ENCODE results near the gene RDH16.
A peak's percentile ranks its signal among the peaks of the same experiment; 100 is the strongest.

RDH16 gene

DNA sequence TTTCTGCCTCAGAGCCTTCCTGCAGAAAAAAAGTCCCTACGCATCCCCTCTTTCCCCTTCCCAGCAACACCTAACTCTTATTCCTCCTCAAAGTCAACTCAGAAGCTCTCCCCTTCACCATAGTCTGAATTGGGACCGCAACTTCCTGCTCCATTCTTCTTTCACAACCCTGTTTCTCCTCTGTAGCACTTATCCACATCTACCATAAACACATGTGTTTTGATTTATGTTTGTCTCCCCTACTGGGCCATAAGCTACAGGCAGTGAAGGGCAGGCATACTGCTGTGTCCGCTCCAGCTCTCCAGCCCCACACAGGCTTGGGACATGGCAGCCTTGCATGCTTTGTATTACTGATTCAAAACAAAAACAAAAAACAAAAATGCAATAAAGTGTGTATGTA lies 29.1 kb downstream of the RDH16 start:
- Histone ChIP-seq H3F3A (ENCODE audit: low read depth) (no peaks in the 10 kb centered on the region), H3K79me2 (ENCODE audit: insufficient read depth, low read length) (no peaks in the 10 kb centered on the region), H3K9me2 (replicated peaks; ENCODE audit: low read depth, low read length) (no peaks in the 10 kb centered on the region), H3K4me2 (ENCODE audit: low read depth, low read length, poor library complexity, severe bottlenecking) (no peak overlapping the region), H4K20me1 (ENCODE audit: insufficient read depth, low read length, poor library complexity, severe bottlenecking) (no peaks in the 10 kb centered on the region), H3K36me3 (ENCODE audit: insufficient read depth, low read length) (no peaks in the 10 kb centered on the region), H2AFZ (ENCODE audit: low read length) (peak overlapping the region; percentile 41; the same call in 1 of the 2 replicates), H3K4me3 (ENCODE audit: low read length, poor library complexity, severe bottlenecking) (no peak overlapping the region), H3K27me3 (ENCODE audit: insufficient read depth, low read length, poor library complexity, severe bottlenecking) (no peaks in the 10 kb centered on the region), H3K9ac (ENCODE audit: low read depth, low read length, poor library complexity, severe bottlenecking) (no peak overlapping the region), H3K4me1 (ENCODE audit: insufficient read depth, low read length, poor library complexity, severe bottlenecking) (peaks cover 17% of the 10 kb centered on the region), H3K9me3 (ENCODE audit: insufficient read depth, low read depth, low read length) (no peaks in the 10 kb centered on the region)
- TF ChIP-seq, protein P1, sequence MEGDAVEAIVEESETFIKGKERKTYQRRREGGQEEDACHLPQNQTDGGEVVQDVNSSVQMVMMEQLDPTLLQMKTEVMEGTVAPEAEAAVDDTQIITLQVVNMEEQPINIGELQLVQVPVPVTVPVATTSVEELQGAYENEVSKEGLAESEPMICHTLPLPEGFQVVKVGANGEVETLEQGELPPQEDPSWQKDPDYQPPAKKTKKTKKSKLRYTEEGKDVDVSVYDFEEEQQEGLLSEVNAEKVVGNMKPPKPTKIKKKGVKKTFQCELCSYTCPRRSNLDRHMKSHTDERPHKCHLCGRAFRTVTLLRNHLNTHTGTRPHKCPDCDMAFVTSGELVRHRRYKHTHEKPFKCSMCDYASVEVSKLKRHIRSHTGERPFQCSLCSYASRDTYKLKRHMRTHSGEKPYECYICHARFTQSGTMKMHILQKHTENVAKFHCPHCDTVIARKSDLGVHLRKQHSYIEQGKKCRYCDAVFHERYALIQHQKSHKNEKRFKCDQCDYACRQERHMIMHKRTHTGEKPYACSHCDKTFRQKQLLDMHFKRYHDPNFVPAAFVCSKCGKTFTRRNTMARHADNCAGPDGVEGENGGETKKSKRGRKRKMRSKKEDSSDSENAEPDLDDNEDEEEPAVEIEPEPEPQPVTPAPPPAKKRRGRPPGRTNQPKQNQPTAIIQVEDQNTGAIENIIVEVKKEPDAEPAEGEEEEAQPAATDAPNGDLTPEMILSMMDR (conservative IDR thresholded peaks at IDR 0.05; ENCODE audit: low read length): no peak
- no peak for TF ChIP-seq EZH2phosphoT487 (IDR thresholded peaks at IDR 0.05; ENCODE audit: borderline replicate concordance)

DNA sequence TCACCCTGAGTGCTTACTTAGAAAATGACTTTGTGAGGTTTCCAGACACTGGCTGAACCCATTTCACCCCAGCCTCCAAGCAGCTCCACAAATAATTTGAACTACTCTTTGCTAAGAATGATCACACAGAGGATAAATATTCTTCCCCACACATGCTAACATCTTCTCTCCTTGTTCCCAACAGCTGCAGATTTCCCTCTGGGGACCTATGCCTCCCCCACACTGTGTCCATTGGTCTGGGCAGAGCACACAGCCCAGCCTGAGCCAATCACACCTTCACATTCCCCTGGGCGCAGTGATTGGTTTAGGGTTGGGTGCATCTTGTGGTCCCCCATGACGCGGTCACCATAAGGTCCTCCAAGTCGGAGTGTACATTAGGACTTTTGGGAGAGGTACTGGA lies 30.1 kb downstream of the RDH16 start:
- Histone ChIP-seq H3K9ac (ENCODE audit: low read depth, low read length, poor library complexity, severe bottlenecking) (no peak overlapping the region), H3K4me1 (ENCODE audit: insufficient read depth, low read length, poor library complexity, severe bottlenecking) (peaks cover 8% of the 10 kb centered on the region), H3K36me3 (ENCODE audit: insufficient read depth, low read length) (no peaks in the 10 kb centered on the region), H3K4me3 (ENCODE audit: low read length, poor library complexity, severe bottlenecking) (no peak overlapping the region), H3K27me3 (ENCODE audit: insufficient read depth, low read length, poor library complexity, severe bottlenecking) (no peaks in the 10 kb centered on the region), H3F3A (ENCODE audit: low read depth) (no peaks in the 10 kb centered on the region), H3K4me2 (ENCODE audit: low read depth, low read length, poor library complexity, severe bottlenecking) (no peak overlapping the region), H3K79me2 (ENCODE audit: insufficient read depth, low read length) (no peaks in the 10 kb centered on the region), H4K20me1 (ENCODE audit: insufficient read depth, low read length, poor library complexity, severe bottlenecking) (no peaks in the 10 kb centered on the region), H3K9me3 (ENCODE audit: insufficient read depth, low read depth, low read length) (no peaks in the 10 kb centered on the region), H3K9me2 (replicated peaks; ENCODE audit: low read depth, low read length) (no peaks in the 10 kb centered on the region), H2AFZ (ENCODE audit: low read length) (no peak overlapping the region)
- TF ChIP-seq, protein P1 (conservative IDR thresholded peaks at IDR 0.05; ENCODE audit: low read length): no peak
- no peak for TF ChIP-seq EZH2phosphoT487 (IDR thresholded peaks at IDR 0.05; ENCODE audit: borderline replicate concordance)

DNA sequence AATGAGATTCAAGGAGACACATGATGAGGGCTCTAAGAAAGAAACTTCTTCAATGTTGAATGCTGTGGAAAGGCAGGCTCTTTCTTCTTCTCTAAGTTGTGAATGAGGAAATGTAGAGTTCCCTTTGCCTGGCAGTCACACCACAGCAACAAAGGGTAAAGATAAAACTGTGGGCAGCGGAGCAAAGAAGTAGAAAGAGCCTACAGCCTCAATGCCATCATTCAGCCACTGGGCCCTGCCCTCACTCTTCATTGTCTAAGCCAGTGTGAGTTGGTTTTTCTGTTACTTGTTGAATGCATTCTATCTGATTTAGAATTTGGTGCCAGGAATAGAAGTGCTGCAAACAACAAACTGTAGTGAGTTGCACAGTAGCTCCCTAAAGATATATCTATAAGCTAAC lies 35.4 kb downstream of the RDH16 start:
- H3K4me3 ChIP-seq (ENCODE audit: low read length, poor library complexity, severe bottlenecking): no peak overlapping the region
- H4K20me1 ChIP-seq (ENCODE audit: insufficient read depth, low read length, poor library complexity, severe bottlenecking): no peaks in the 10 kb centered on the region
- H3F3A ChIP-seq (ENCODE audit: low read depth): no peaks in the 10 kb centered on the region
- H3K79me2 ChIP-seq (ENCODE audit: insufficient read depth, low read length): no peaks in the 10 kb centered on the region
- no peaks in the 10 kb centered on the region for H3K36me3 ChIP-seq (ENCODE audit: insufficient read depth, low read length)
- H3K4me2 ChIP-seq (ENCODE audit: low read depth, low read length, poor library complexity, severe bottlenecking): no peak overlapping the region
- no peaks in the 10 kb centered on the region for H3K9me3 ChIP-seq (ENCODE audit: insufficient read depth, low read depth, low read length)
- no peaks in the 10 kb centered on the region for H3K4me1 ChIP-seq (ENCODE audit: insufficient read depth, low read length, poor library complexity, severe bottlenecking)
- no peaks in the 10 kb centered on the region for H3K27me3 ChIP-seq (ENCODE audit: insufficient read depth, low read length, poor library complexity, severe bottlenecking)
- no peaks in the 10 kb centered on the region for H3K9me2 ChIP-seq (replicated peaks; ENCODE audit: low read depth, low read length)
- H2AFZ ChIP-seq (ENCODE audit: low read length): no peak overlapping the region
- H3K9ac ChIP-seq (ENCODE audit: low read depth, low read length, poor library complexity, severe bottlenecking): no peak overlapping the region
- TF ChIP-seq, protein P1 (conservative IDR thresholded peaks at IDR 0.05; ENCODE audit: low read length): no peak
- no peak for TF ChIP-seq EZH2phosphoT487 (IDR thresholded peaks at IDR 0.05; ENCODE audit: borderline replicate concordance)

Measured in Loucy (cell line).